ENCODE data around the gene SH2D3A.
"Not testable (repeated sequence)": the region's sequence is repeated elsewhere in the genome, so short reads cannot be mapped to it uniquely, and the experiment has no call there.

The SH2D3A gene

GRCh38 chr19:6761053-6761676, 6.1 kb downstream of the SH2D3A start:
- no peaks in the 10 kb centered on the region; the same call in 1 of the 2 replicates for H3K4me1 ChIP-seq (ENCODE audit: control insufficient read depth, insufficient read depth, low read length)
- no peaks in the 10 kb centered on the region for H3K9me3 ChIP-seq (ENCODE audit: control insufficient read depth, insufficient read depth, low read length)
- DNase-seq (ENCODE audit: low read depth, low spot score): no peak
- no peak overlapping the region for H3K27ac ChIP-seq (ENCODE audit: low read length)
- H3K4me3 ChIP-seq (ENCODE audit: low read length): no peak overlapping the region
- H3K27me3 ChIP-seq (ENCODE audit: control insufficient read depth, insufficient read depth, low read length): no peaks in the 10 kb centered on the region
- H3K36me3 ChIP-seq (ENCODE audit: control insufficient read depth, insufficient read depth, low read length): peaks cover 4% of the 10 kb centered on the region; the same call in 1 of the 2 replicates
- no CpG with 5 or more reads among the region's 4 CpGs for WGBS (ENCODE audit: insufficient coverage, insufficient read length)

GRCh38 chr19:6760606-6761005, 6.6 kb downstream of the SH2D3A start:
- no peak for DNase-seq (ENCODE audit: low read depth, low spot score)
- no peak overlapping the region for H3K27ac ChIP-seq (ENCODE audit: low read length)
- whole genome bisulfite sequencing (ENCODE audit: insufficient coverage, insufficient read length): no CpG with 5 or more reads among the region's 17 CpGs

GRCh38 chr19:6754653-6755463, 12.4 kb downstream of the SH2D3A start:
- no peak for DNase-seq (ENCODE audit: low read depth, low spot score)
- Histone ChIP-seq H3K36me3 (ENCODE audit: control insufficient read depth, insufficient read depth, low read length) (peaks cover 20% of the 10 kb centered on the region), H3K4me3 (ENCODE audit: low read length) (no peak overlapping the region), H3K27ac (ENCODE audit: low read length) (no peak overlapping the region), H3K9me3 (ENCODE audit: control insufficient read depth, insufficient read depth, low read length) (no peaks in the 10 kb centered on the region), H3K27me3 (ENCODE audit: control insufficient read depth, insufficient read depth, low read length) (no peaks in the 10 kb centered on the region), H3K4me1 (ENCODE audit: control insufficient read depth, insufficient read depth, low read length) (0 out of 2 replicates have a peak, but pooled peaks cover 2% of the 10 kb centered on the region)
- no CpG with 5 or more reads among the region's 23 CpGs for WGBS (ENCODE audit: insufficient coverage, insufficient read length)

More at GRCh38 chr19:6760606-6761005, 6.6 kb downstream of the SH2D3A start:
- Histone ChIP-seq H3K4me1 (ENCODE audit: control insufficient read depth, insufficient read depth, low read length) (no peaks in the 10 kb centered on the region), H3K27me3 (ENCODE audit: control insufficient read depth, insufficient read depth, low read length) (no peaks in the 10 kb centered on the region), H3K9me3 (ENCODE audit: control insufficient read depth, insufficient read depth, low read length) (no peaks in the 10 kb centered on the region), H3K36me3 (ENCODE audit: control insufficient read depth, insufficient read depth, low read length) (peaks cover 4% of the 10 kb centered on the region; the same call in 1 of the 2 replicates), H3K4me3 (ENCODE audit: low read length) (no peak overlapping the region)

GRCh38 chr19:6754136-6754535, 13.1 kb downstream of the SH2D3A start:
- Histone ChIP-seq H3K4me3 (ENCODE audit: low read length) (no peak overlapping the region), H3K4me1 (ENCODE audit: control insufficient read depth, insufficient read depth, low read length) (0 out of 2 replicates have a peak, but pooled peaks cover 2% of the 10 kb centered on the region), H3K9me3 (ENCODE audit: control insufficient read depth, insufficient read depth, low read length) (no peaks in the 10 kb centered on the region), H3K36me3 (ENCODE audit: control insufficient read depth, insufficient read depth, low read length) (peaks cover 21% of the 10 kb centered on the region), H3K27me3 (ENCODE audit: control insufficient read depth, insufficient read depth, low read length) (no peaks in the 10 kb centered on the region), H3K27ac (ENCODE audit: low read length) (no peak overlapping the region)
- no peak for DNase-seq (ENCODE audit: low read depth, low spot score)
- WGBS (ENCODE audit: insufficient coverage, insufficient read length): no CpG with 5 or more reads among the region's 22 CpGs

- Histone ChIP-seq H3K36me3 (ENCODE audit: control insufficient read depth, insufficient read depth, low read length) (peaks cover 23% of the 10 kb centered on the region), H3K27me3 (ENCODE audit: control insufficient read depth, insufficient read depth, low read length) (no peaks in the 10 kb centered on the region), H3K4me3 (ENCODE audit: low read length) (peak overlapping the region; percentile 25; the same call in 1 of the 2 replicates), H3K4me1 (ENCODE audit: control insufficient read depth, insufficient read depth, low read length) (0 out of 2 replicates have a peak, but pooled peaks cover 2% of the 10 kb centered on the region), H3K9me3 (ENCODE audit: control insufficient read depth, insufficient read depth, low read length) (no peaks in the 10 kb centered on the region), H3K27ac (ENCODE audit: low read length) (no peak overlapping the region)
- no CpG with 5 or more reads among the region's 50 CpGs for WGBS (ENCODE audit: insufficient coverage, insufficient read length)
- DNase-seq (ENCODE audit: low read depth, low spot score): no peak
Measured at GRCh38 chr19:6753178-6754031, 13.8 kb downstream of the SH2D3A start.

GRCh38 chr19:6752256-6753177, 14.7 kb downstream of the SH2D3A start:
- Histone ChIP-seq H3K4me3 (ENCODE audit: low read length) (peak overlapping the region; percentile 25; the same call in 1 of the 2 replicates), H3K9me3 (ENCODE audit: control insufficient read depth, insufficient read depth, low read length) (no peaks in the 10 kb centered on the region), H3K4me1 (ENCODE audit: control insufficient read depth, insufficient read depth, low read length) (0 out of 2 replicates have a peak, but pooled peaks cover 2% of the 10 kb centered on the region), H3K27me3 (ENCODE audit: control insufficient read depth, insufficient read depth, low read length) (no peaks in the 10 kb centered on the region), H3K36me3 (ENCODE audit: control insufficient read depth, insufficient read depth, low read length) (peaks cover 25% of the 10 kb centered on the region), H3K27ac (ENCODE audit: low read length) (no peak overlapping the region)
- WGBS (ENCODE audit: insufficient coverage, insufficient read length): no CpG with 5 or more reads among the region's 50 CpGs
- no peak for DNase-seq (ENCODE audit: low read depth, low spot score)

GRCh38 chr19:6751189-6751588, 16.0 kb downstream of the SH2D3A start:
- Histone ChIP-seq H3K9me3 (ENCODE audit: control insufficient read depth, insufficient read depth, low read length) (no peaks in the 10 kb centered on the region), H3K4me1 (ENCODE audit: control insufficient read depth, insufficient read depth, low read length) (0 out of 2 replicates have a peak, but pooled peaks cover 2% of the 10 kb centered on the region), H3K27me3 (ENCODE audit: control insufficient read depth, insufficient read depth, low read length) (no peaks in the 10 kb centered on the region), H3K36me3 (ENCODE audit: control insufficient read depth, insufficient read depth, low read length) (peaks cover 33% of the 10 kb centered on the region), H3K4me3 (ENCODE audit: low read length) (no peak overlapping the region), H3K27ac (ENCODE audit: low read length) (no peak overlapping the region)
- no peak for DNase-seq (ENCODE audit: low read depth, low spot score)
- no CpG with 5 or more reads among the region's 16 CpGs for WGBS (ENCODE audit: insufficient coverage, insufficient read length)

GRCh38 chr19:6750062-6750461, 17.2 kb downstream of the SH2D3A start:
- Histone ChIP-seq H3K36me3 (ENCODE audit: control insufficient read depth, insufficient read depth, low read length) (peaks cover 36% of the 10 kb centered on the region), H3K27me3 (ENCODE audit: control insufficient read depth, insufficient read depth, low read length) (no peaks in the 10 kb centered on the region), H3K9me3 (ENCODE audit: control insufficient read depth, insufficient read depth, low read length) (no peaks in the 10 kb centered on the region), H3K4me1 (ENCODE audit: control insufficient read depth, insufficient read depth, low read length) (0 out of 2 replicates have a peak, but pooled peaks cover 2% of the 10 kb centered on the region), H3K4me3 (ENCODE audit: low read length) (no peak overlapping the region), H3K27ac (ENCODE audit: low read length) (no peak overlapping the region)
- DNase-seq (ENCODE audit: low read depth, low spot score): no peak
- no CpG with 5 or more reads among the region's 20 CpGs for WGBS (ENCODE audit: insufficient coverage, insufficient read length)

- not testable (repeated sequence) for H3K27me3 ChIP-seq (ENCODE audit: control insufficient read depth, insufficient read depth, low read length); H3K4me3 ChIP-seq (ENCODE audit: low read length); DNase-seq (ENCODE audit: low read depth, low spot score); H3K4me1 ChIP-seq (ENCODE audit: control insufficient read depth, insufficient read depth, low read length); H3K27ac ChIP-seq (ENCODE audit: low read length); H3K9me3 ChIP-seq (ENCODE audit: control insufficient read depth, insufficient read depth, low read length)
- peaks cover 36% of the 10 kb centered on the region for H3K36me3 ChIP-seq (ENCODE audit: control insufficient read depth, insufficient read depth, low read length)
- WGBS (ENCODE audit: insufficient coverage, insufficient read length): no CpG with 5 or more reads among the region's 10 CpGs
Measured at GRCh38 chr19:6748543-6748942, 18.7 kb downstream of the SH2D3A start.
